Endothelial cell (in vitro differentiated cells): ENCODE results near the gene PTPRB. TPM values are rescaled to one million over a fixed set of nuclear protein-coding genes. Genes with fewer than 3 reads are reported as not detected.

Source experiments
- DNase-seq: peaks from one replicate; pipeline ENCODE4 v3.0.0; 2021; ENCODE audit warnings: low spot score
- H3K27ac Mint-ChIP-seq: one replicate; pipeline ENCODE4 v1.8.0; 2021; ENCODE audit warnings: mixed read lengths, inconsistent platforms; ENCODE audit not compliant: unreplicated experiment
- H3K27me3 Mint-ChIP-seq: one replicate; pipeline ENCODE4 v1.8.0; 2021; ENCODE audit warnings: mild to moderate bottlenecking, moderate library complexity, mixed read lengths, inconsistent platforms; ENCODE audit not compliant: unreplicated experiment
- H3K36me3 Mint-ChIP-seq: one replicate; pipeline ENCODE4 v1.8.0; 2021; ENCODE audit warnings: mild to moderate bottlenecking, low read depth, mixed read lengths, inconsistent platforms; ENCODE audit not compliant: unreplicated experiment
- H3K4me1 Mint-ChIP-seq: one replicate; pipeline ENCODE4 v1.8.0; 2021; ENCODE audit warnings: mild to moderate bottlenecking, mixed read lengths, inconsistent platforms; ENCODE audit not compliant: unreplicated experiment
- H3K4me3 Mint-ChIP-seq: one replicate; pipeline ENCODE4 v1.8.0; 2021; ENCODE audit warnings: mild to moderate bottlenecking, mixed read lengths, inconsistent platforms; ENCODE audit not compliant: unreplicated experiment
- H3K9me3 Mint-ChIP-seq: one replicate; pipeline ENCODE4 v1.8.0; 2021; ENCODE audit warnings: mixed read lengths, inconsistent platforms; ENCODE audit not compliant: unreplicated experiment
- total RNA-seq: library from RNA; stranded (reverse); fragmentation: NEBNext Ultra II Directional; extraction: Animal tissue kit (Norgen Biotek cat#: 25700); gene quantifications from one replicate; pipeline ENCODE4 v1.2.1, GENCODE V29; 2021; ENCODE audit not compliant: unreplicated experiment
- TF ChIP-seq, protein P1 (sequence below): fragments of 200-600 bp; sonication (generic); IDR thresholded peaks from one replicate; pipeline ENCODE4 v1.5.0; 2021; ENCODE audit warnings: antibody characterized with exemption; ENCODE audit not compliant: unreplicated experiment

Gene PTPRB
- total RNA-seq, 1 donor from 2014 or later, result 162 TPM

- H3K4me1 Mint-ChIP-seq, result peaks cover 5% of the 10 kb centered on the region
- no peak overlapping the region for H3K4me3 Mint-ChIP-seq
- no peaks in the 10 kb centered on the region for H3K27me3 Mint-ChIP-seq
- DNase-seq, result no peak
- TF ChIP-seq, protein P1, sequence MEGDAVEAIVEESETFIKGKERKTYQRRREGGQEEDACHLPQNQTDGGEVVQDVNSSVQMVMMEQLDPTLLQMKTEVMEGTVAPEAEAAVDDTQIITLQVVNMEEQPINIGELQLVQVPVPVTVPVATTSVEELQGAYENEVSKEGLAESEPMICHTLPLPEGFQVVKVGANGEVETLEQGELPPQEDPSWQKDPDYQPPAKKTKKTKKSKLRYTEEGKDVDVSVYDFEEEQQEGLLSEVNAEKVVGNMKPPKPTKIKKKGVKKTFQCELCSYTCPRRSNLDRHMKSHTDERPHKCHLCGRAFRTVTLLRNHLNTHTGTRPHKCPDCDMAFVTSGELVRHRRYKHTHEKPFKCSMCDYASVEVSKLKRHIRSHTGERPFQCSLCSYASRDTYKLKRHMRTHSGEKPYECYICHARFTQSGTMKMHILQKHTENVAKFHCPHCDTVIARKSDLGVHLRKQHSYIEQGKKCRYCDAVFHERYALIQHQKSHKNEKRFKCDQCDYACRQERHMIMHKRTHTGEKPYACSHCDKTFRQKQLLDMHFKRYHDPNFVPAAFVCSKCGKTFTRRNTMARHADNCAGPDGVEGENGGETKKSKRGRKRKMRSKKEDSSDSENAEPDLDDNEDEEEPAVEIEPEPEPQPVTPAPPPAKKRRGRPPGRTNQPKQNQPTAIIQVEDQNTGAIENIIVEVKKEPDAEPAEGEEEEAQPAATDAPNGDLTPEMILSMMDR, result no peak
- no peak overlapping the region for H3K27ac Mint-ChIP-seq
- H3K36me3 Mint-ChIP-seq, result no peaks in the 10 kb centered on the region
- H3K9me3 Mint-ChIP-seq, result no peaks in the 10 kb centered on the region
These were observed 24.4 kb upstream of the PTPRB start for GRCh38 chr12:70661466-70662161.

DNA sequence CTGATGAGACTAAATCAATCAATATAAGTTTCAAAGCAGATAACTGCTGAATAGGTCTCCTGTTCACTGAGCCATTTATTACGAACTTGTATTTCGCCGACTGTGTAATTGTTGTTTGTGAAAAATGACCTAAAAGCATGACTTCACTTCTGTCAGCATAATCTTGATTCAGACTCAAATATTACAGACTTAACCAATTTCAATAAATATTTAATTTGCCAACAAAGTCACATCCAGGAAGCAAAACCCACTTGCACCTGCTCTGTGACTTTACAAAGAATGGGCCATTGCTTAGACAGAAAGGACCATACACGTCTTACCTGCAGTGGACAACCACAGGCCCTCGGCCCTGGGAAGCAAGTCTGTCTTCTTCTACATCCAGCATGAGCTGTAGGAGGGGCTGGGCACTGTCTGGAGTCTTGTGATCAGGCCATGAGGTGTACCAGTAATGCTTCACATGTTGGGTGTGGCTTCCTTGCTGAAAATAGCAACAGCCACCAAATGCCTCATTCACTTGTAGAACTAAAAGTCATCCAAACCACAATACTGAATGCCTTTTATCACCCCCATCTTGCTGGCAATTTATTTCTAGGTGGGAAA lies 23.5 kb upstream of the PTPRB start:
- no peak for DNase-seq
- Mint-ChIP-seq H3K9me3 (no peaks in the 10 kb centered on the region), H3K27ac (no peak overlapping the region), H3K27me3 (no peaks in the 10 kb centered on the region), H3K4me1 (peaks cover 5% of the 10 kb centered on the region), H3K36me3 (no peaks in the 10 kb centered on the region), H3K4me3 (no peak overlapping the region)
- TF ChIP-seq, protein P1, result no peak

DNA sequence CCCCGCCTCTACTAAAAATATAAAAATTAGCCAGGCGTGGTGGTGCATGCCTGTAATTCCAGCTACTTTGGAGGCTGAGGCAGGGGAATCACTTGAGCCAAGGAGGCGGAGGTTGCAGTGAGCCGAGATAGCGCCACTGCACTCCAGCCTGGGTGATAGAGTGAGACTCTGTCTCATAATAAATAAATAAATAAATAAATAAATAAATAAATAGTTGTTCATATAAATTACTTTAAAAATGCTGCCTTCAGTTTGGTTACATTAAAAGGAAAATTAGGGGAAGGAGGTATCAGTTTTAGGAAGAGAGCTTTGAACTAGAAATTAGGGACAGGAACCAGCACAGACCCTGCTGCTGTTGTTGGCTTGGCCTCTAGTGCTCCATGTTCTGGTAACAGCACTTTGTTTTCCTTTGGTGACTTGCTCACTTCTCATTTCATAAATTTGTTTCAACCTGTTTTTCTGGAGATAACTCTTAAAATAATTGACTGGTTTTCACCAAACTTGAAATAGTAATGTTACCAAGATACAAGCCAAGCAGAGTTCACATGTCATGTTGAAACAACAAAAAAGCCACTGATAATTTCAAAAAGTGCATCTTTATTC lies 22.9 kb upstream of the PTPRB start:
- Mint-ChIP-seq H3K4me3 (no peak overlapping the region), H3K9me3 (no peaks in the 10 kb centered on the region), H3K4me1 (peaks cover 5% of the 10 kb centered on the region), H3K27ac (no peak overlapping the region), H3K36me3 (no peaks in the 10 kb centered on the region), H3K27me3 (no peaks in the 10 kb centered on the region)
- no peak for DNase-seq
- TF ChIP-seq, protein P1, result no peak

DNA sequence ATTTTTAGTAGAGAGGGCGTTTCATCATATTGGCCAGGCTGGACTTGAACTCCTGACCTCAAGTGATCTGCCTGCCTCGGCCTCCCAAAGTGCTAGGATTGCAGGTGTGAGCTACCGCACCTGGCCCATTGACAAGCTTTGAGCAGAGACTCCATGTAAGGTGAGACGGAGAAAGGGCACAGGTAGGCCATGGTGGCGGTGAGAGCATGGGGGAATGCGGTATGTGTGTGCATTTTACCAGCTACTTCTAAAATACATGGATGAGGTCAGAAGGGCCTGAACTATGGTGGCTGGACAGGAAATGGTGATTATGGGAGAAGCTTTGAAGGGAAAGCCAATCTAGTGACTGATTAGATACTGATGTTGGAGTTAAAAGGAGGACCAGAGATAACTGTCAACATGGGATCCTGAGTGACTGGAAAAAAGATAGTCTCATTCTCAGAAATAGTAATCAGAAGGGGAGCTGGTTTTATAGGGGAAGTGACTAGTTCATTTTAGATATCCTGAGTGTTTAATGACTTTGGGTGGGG lies 21.9 kb upstream of the PTPRB start:
- TF ChIP-seq, protein P1, result no peak
- H3K4me3 Mint-ChIP-seq, result no peak overlapping the region
- no peak for DNase-seq
- H3K27ac Mint-ChIP-seq, result no peak overlapping the region
- H3K9me3 Mint-ChIP-seq, result no peaks in the 10 kb centered on the region
- H3K27me3 Mint-ChIP-seq, result no peaks in the 10 kb centered on the region
- H3K36me3 Mint-ChIP-seq, result no peaks in the 10 kb centered on the region
- no peaks in the 10 kb centered on the region for H3K4me1 Mint-ChIP-seq
